K562 (cell line): ENCODE results near the gene HOXD9. TPM values are rescaled to one million over a fixed set of nuclear protein-coding genes. Genes with fewer than 3 reads are reported as not detected.

Source experiments
- PREB ChIP-seq: sonication (generic); formaldehyde crosslinking; IDR thresholded peaks from 2 replicates; pipeline ENCODE4 v1.8.1; 2023; ENCODE audit warnings: mild to moderate bottlenecking, missing genetic modification reagents
- REST ChIP-seq, 2 experiments: fragments of 450-650 bp; formaldehyde crosslinking in 1 of 2; IDR thresholded peaks; 2 replicates each; pipeline versions ENCODE4 v1.4.0 to v1.6.1; 2014 to 2020; ENCODE audit warnings: mild to moderate bottlenecking in 2 of 2, borderline replicate concordance in 1 of 2, low read depth in 1 of 2
- polyA plus RNA-seq, 8 experiments: library from polyadenylated mRNA; depleted of rRNA in 4 of 8; stranded (reverse) in 5 of 8; unstranded in 3 of 8; fragments of >200 nt; fragmentation: Nextera tagmentation in 2 of 8; fragmentation: Illumina TruSeq in 1 of 8; extraction: Ambion mirVana in 2 of 8; extraction: Trizol in 1 of 8; gene quantifications; 2 replicates each; pipeline versions ENCODE4 v1.2.1 to v1.2.3, GENCODE V29; 2011 to 2014; ENCODE audit warnings: inconsistent platforms in 1 of 8, missing spikeins in 1 of 8
- total RNA-seq, 7 experiments: library from RNA; depleted of rRNA in 6 of 7; stranded (reverse); fragments of >200 nt in 6 of 7; fragmentation: Illumina TruSeq in 2 of 7; extraction: Trizol in 2 of 7; gene quantifications; 2 replicates each; pipeline versions ENCODE4 v1.2.1 to v1.2.3, GENCODE V29; 2011 to 2021; ENCODE audit warnings: low replicate concordance in 1 of 7
- TF ChIP-seq, protein P1 (sequence below), 3 experiments: IDR thresholded peaks in 2 of 3; conservative IDR thresholded peaks in 1 of 3; 2 replicates each; pipeline ENCODE4 v1.5.1; 2011 to 2012; ENCODE audit warnings: low read length in 3 of 3, mild to moderate bottlenecking in 3 of 3, control low read depth in 2 of 3, improper control_type of control experiment in 1 of 3, inconsistent platforms in 1 of 3, low read depth in 1 of 3, mixed read lengths in 1 of 3, moderate library complexity in 1 of 3; ENCODE audit not compliant: insufficient read depth in 2 of 3

Gene HOXD9
- total and polyA plus RNA-seq, 9 of the 15 experiments (the other 6 are each of a cell fraction or from before 2014, with no cell fraction given), result not detected

GRCh38 chr2:176126929-176127773 lies 4.6 kb downstream of the HOXD9 start (continued):
- TF ChIP-seq REST (IDR thresholded peaks at IDR 0.05; ENCODE audit: borderline replicate concordance), result peak; percentile 62; the same call in 1 of the 2 replicates
- no peak for TF ChIP-seq REST (CRISPR knock-in tag; IDR thresholded peaks at IDR 0.05; ENCODE audit: low read depth)
- TF ChIP-seq, protein P1, sequence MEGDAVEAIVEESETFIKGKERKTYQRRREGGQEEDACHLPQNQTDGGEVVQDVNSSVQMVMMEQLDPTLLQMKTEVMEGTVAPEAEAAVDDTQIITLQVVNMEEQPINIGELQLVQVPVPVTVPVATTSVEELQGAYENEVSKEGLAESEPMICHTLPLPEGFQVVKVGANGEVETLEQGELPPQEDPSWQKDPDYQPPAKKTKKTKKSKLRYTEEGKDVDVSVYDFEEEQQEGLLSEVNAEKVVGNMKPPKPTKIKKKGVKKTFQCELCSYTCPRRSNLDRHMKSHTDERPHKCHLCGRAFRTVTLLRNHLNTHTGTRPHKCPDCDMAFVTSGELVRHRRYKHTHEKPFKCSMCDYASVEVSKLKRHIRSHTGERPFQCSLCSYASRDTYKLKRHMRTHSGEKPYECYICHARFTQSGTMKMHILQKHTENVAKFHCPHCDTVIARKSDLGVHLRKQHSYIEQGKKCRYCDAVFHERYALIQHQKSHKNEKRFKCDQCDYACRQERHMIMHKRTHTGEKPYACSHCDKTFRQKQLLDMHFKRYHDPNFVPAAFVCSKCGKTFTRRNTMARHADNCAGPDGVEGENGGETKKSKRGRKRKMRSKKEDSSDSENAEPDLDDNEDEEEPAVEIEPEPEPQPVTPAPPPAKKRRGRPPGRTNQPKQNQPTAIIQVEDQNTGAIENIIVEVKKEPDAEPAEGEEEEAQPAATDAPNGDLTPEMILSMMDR (IDR thresholded peaks at IDR 0.05 in 2 of 3, conservative IDR thresholded peaks at IDR 0.05 in 1 of 3; ENCODE audit: insufficient read depth in 2 of 3, low read depth in 1 of 3, low read length in 3 of 3), result peak; percentile 77 to 95 (median 83)
- no peak for TF ChIP-seq PREB (CRISPR knock-in tag)
